Trophoblast cell (in vitro differentiated cells and primary cell): ENCODE results near the gene ERFL.

Source experiments
- DNase-seq, 2 donors: peaks; one replicate each; pipeline ENCODE4 v3.0.0-alpha.2; 2016
- H2AFZ ChIP-seq: 2 replicates; pipeline ENCODE4 v1.6.1; 2013; ENCODE audit warnings: low read length, moderate library complexity, mild to moderate bottlenecking; ENCODE audit not compliant: insufficient read depth, poor library complexity
- H2AK5ac ChIP-seq: 2 replicates; pipeline ENCODE4 v1.6.1; 2013; ENCODE audit warnings: mild to moderate bottlenecking, low read length
- H2BK120ac ChIP-seq: 2 replicates; pipeline ENCODE4 v1.6.1; 2013; ENCODE audit warnings: low read length, mild to moderate bottlenecking, moderate library complexity; ENCODE audit not compliant: insufficient read depth, poor library complexity
- H2BK12ac ChIP-seq: 2 replicates; pipeline ENCODE4 v1.6.1; 2013; ENCODE audit warnings: mild to moderate bottlenecking, low read length, moderate library complexity
- H2BK5ac ChIP-seq: 2 replicates; pipeline ENCODE4 v1.6.1; 2013; ENCODE audit warnings: low read length, low read depth, moderate library complexity, mild to moderate bottlenecking; ENCODE audit not compliant: poor library complexity
- H3K14ac ChIP-seq: 2 replicates; pipeline ENCODE4 v1.6.1; 2013; ENCODE audit warnings: mild to moderate bottlenecking, low read length
- H3K18ac ChIP-seq: 2 replicates; pipeline ENCODE4 v1.6.1; 2013; ENCODE audit warnings: mild to moderate bottlenecking, low read length
- H3K23ac ChIP-seq: 2 replicates; pipeline ENCODE4 v1.6.1; 2013; ENCODE audit warnings: low read length
- H3K27ac ChIP-seq: 2 replicates; pipeline ENCODE4 v1.5.1; 2013; ENCODE audit warnings: low read depth, mild to moderate bottlenecking, inconsistent platforms, low read length, moderate library complexity
- H3K27me3 ChIP-seq: 2 replicates; pipeline ENCODE4 v1.6.1; 2013; ENCODE audit warnings: inconsistent platforms, mild to moderate bottlenecking, low read length, moderate library complexity; ENCODE audit not compliant: insufficient read depth
- H3K36me3 ChIP-seq, 2 experiments: 1 replicate in 1 of 2; 2 replicates in 1 of 2; pipeline ENCODE4 v1.6.1; 2013; ENCODE audit warnings: low read length in 2 of 2, mild to moderate bottlenecking in 2 of 2, moderate library complexity in 1 of 2; ENCODE audit not compliant: insufficient read depth in 2 of 2, control insufficient read depth in 1 of 2
- H3K4ac ChIP-seq: 2 replicates; pipeline ENCODE4 v1.6.1; 2013; ENCODE audit warnings: low read depth, mild to moderate bottlenecking, low read length, moderate library complexity
- H3K4me1 ChIP-seq, 2 experiments: 1 replicate in 1 of 2; 2 replicates in 1 of 2; pipeline ENCODE4 v1.6.1; 2013; ENCODE audit warnings: low read length in 2 of 2, mild to moderate bottlenecking in 2 of 2, moderate library complexity in 1 of 2; ENCODE audit not compliant: insufficient read depth in 2 of 2, control insufficient read depth in 1 of 2
- H3K4me2 ChIP-seq: 2 replicates; pipeline ENCODE4 v1.6.1; 2013; ENCODE audit warnings: inconsistent platforms, mild to moderate bottlenecking, low read length, moderate library complexity
- H3K4me3 ChIP-seq: 2 replicates; pipeline ENCODE4 v1.5.1; 2013; ENCODE audit warnings: mild to moderate bottlenecking, low read depth, low read length, inconsistent platforms
- H3K79me1 ChIP-seq: one replicate; pipeline ENCODE4 v1.6.1; 2013; ENCODE audit warnings: low read length
- H3K79me2 ChIP-seq: 2 replicates; pipeline ENCODE4 v1.6.1; 2013; ENCODE audit warnings: low read length, mild to moderate bottlenecking; ENCODE audit not compliant: control insufficient read depth, insufficient read depth, poor library complexity
- H3K9ac ChIP-seq: 2 replicates; pipeline ENCODE4 v1.6.1; 2013; ENCODE audit warnings: mild to moderate bottlenecking, low read length
- H3K9me3 ChIP-seq: 2 replicates; pipeline ENCODE4 v1.6.1; 2013; ENCODE audit warnings: low read depth, mild to moderate bottlenecking, control low read depth, inconsistent platforms, low read length; ENCODE audit not compliant: insufficient read depth
- H4K12ac ChIP-seq: 2 replicates; pipeline ENCODE4 v1.6.1; 2013; ENCODE audit warnings: low read depth, mild to moderate bottlenecking, low read length, moderate library complexity
- H4K8ac ChIP-seq: 2 replicates; pipeline ENCODE4 v1.6.1; 2013; ENCODE audit warnings: low read depth, mild to moderate bottlenecking, low read length, moderate library complexity
- H4K91ac ChIP-seq: one replicate; pipeline ENCODE4 v1.6.1; 2013; ENCODE audit warnings: low read depth, mild to moderate bottlenecking, low read length, moderate library complexity
- WGBS: extraction: QIAGEN DNeasy Blood & Tissue Kit; methylation state at CpG from one replicate; pipeline ENCODE4 v1.1.7; 2013; ENCODE audit warnings: missing lambda C conversion rate; ENCODE audit not compliant: insufficient read length, insufficient coverage; ENCODE audit errors: extremely low coverage; 5-methylcytosine and 5-hydroxymethylcytosine counted together

Gene ERFL

GRCh38 chr19:41913538-41914423, 14.5 kb downstream of the ERFL start:
- Histone ChIP-seq H4K12ac (no peak overlapping the region), H3K23ac (no peak overlapping the region), H3K9ac (no peak overlapping the region), H3K4me1 (no peaks in the 10 kb centered on the region), H2BK5ac (no peak overlapping the region), H3K27me3 (peaks cover 57% of the 10 kb centered on the region), H2AK5ac (no peak overlapping the region), H3K14ac (no peak overlapping the region), H3K27ac (no peak overlapping the region), H2BK120ac (no peak overlapping the region), H2AFZ (no peak overlapping the region), H3K4me3 (no peak overlapping the region), H3K79me2 (no peaks in the 10 kb centered on the region), H3K79me1 (no peaks in the 10 kb centered on the region), H3K4me2 (no peak overlapping the region), H3K36me3 (no peaks in the 10 kb centered on the region), H3K18ac (no peak overlapping the region), H4K91ac (no peak overlapping the region), H2BK12ac (no peak overlapping the region), H4K8ac (no peak overlapping the region), H3K9me3 (peaks cover 25% of the 10 kb centered on the region), H3K4ac (no peak overlapping the region)
- no peak for DNase-seq
- WGBS = no CpG with 5 or more reads among the region's 21 CpGs

GRCh38 chr19:41912899-41913537, 15.2 kb downstream of the ERFL start:
- H3K27ac ChIP-seq = no peak overlapping the region
- no peak overlapping the region for H2AFZ ChIP-seq
- H3K23ac ChIP-seq = no peak overlapping the region
- H3K79me2 ChIP-seq = no peaks in the 10 kb centered on the region
- no peak overlapping the region for H3K4me3 ChIP-seq
- no peak overlapping the region for H3K4ac ChIP-seq
- no peak overlapping the region for H4K91ac ChIP-seq
- no CpG with 5 or more reads among the region's 51 CpGs for WGBS
- H3K79me1 ChIP-seq = no peaks in the 10 kb centered on the region
- no peak overlapping the region for H4K8ac ChIP-seq
- H2BK120ac ChIP-seq = no peak overlapping the region
- H2BK12ac ChIP-seq = no peak overlapping the region
- peaks cover 0 to under 1% of the 10 kb centered on the region in 2 experiments for H3K36me3 ChIP-seq
- no peak overlapping the region for H3K18ac ChIP-seq
- no peak overlapping the region for H2AK5ac ChIP-seq
- H2BK5ac ChIP-seq = no peak overlapping the region
- no peak for DNase-seq
- H3K9me3 ChIP-seq = peaks cover 18% of the 10 kb centered on the region
- no peak overlapping the region for H4K12ac ChIP-seq
- H3K4me1 ChIP-seq = no peaks in the 10 kb centered on the region
- peaks cover 54% of the 10 kb centered on the region for H3K27me3 ChIP-seq
- no peak overlapping the region for H3K9ac ChIP-seq
- H3K14ac ChIP-seq = no peak overlapping the region
- H3K4me2 ChIP-seq = no peak overlapping the region

GRCh38 chr19:41911889-41912731, 16.1 kb downstream of the ERFL start:
- peaks cover 15% of the 10 kb centered on the region for H3K9me3 ChIP-seq
- H2AFZ ChIP-seq = no peak overlapping the region
- no peak overlapping the region for H3K9ac ChIP-seq

More at GRCh38 chr19:41911889-41912731, 16.1 kb downstream of the ERFL start:
- Histone ChIP-seq H3K36me3 (peaks cover 2 to 6% of the 10 kb centered on the region in 2 experiments), H3K27ac (no peak overlapping the region), H3K14ac (no peak overlapping the region), H3K79me2 (no peaks in the 10 kb centered on the region), H2AK5ac (no peak overlapping the region), H3K4me3 (no peak overlapping the region), H3K4me2 (no peak overlapping the region), H3K4me1 (no peaks in the 10 kb centered on the region), H4K8ac (no peak overlapping the region), H2BK5ac (no peak overlapping the region), H3K23ac (no peak overlapping the region), H3K18ac (no peak overlapping the region), H3K27me3 (peaks cover 49% of the 10 kb centered on the region), H4K12ac (no peak overlapping the region), H4K91ac (no peak overlapping the region), H3K79me1 (no peaks in the 10 kb centered on the region), H2BK120ac (no peak overlapping the region), H3K4ac (no peak overlapping the region), H2BK12ac (no peak overlapping the region)
- WGBS = no CpG with 5 or more reads among the region's 29 CpGs
- DNase-seq = no peak
